ENCODE results near the gene RBM12. TPM values are rescaled to one million over a fixed set of nuclear protein-coding genes. Genes with fewer than 3 reads are reported as not detected.

The RBM12 gene
- total RNA-seq, 1 experiment from 2014 or later: 59.2 TPM

DNA sequence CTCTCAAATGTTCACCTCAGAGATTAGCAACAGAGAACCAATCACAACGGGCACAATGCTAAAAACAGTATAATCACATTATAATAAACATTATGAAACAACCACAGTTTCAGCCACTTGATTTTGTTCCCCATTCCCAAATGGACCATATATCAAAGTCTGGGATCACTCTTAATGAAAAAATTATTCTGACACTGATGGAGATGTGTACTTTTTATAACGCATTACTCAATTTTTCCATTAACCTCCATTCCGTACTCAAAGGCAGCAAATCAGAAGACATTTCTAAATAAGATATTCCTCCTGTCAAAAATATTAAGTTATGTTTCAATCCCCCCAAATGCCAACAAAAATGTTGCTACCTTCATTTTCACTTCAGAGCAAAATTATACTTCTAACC is 2.8 kb downstream of the RBM12 start:
- in situ Hi-C loops (cut with HindIII; ENCODE audit: low pct_unique_long_range_greater_than_20kb, low sequenced_read_pairs): no loop called here
- no peak for DNase-seq (ENCODE audit: low read depth)

DNA sequence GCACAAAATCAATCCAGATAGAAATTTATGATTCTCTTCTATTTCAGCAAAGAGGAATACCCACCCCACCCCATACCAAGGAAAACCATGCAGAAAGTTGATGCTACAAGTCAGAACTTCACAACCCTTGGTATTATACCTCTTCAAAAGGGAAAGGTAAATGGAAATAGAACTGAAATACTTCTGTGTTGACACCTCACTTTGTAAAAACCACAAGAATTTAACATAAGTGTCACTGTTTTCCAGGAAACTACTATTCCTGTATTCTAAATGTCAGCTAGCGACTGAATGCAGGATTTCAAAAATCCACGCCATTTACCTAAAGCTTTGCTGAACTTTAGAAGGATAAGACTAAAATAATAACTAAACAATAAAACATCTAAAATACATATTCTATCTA is 3.6 kb downstream of the RBM12 start:
- no peak for DNase-seq (ENCODE audit: low read depth)
- in situ Hi-C loops (cut with HindIII; ENCODE audit: low pct_unique_long_range_greater_than_20kb, low sequenced_read_pairs): no loop called here

DNA sequence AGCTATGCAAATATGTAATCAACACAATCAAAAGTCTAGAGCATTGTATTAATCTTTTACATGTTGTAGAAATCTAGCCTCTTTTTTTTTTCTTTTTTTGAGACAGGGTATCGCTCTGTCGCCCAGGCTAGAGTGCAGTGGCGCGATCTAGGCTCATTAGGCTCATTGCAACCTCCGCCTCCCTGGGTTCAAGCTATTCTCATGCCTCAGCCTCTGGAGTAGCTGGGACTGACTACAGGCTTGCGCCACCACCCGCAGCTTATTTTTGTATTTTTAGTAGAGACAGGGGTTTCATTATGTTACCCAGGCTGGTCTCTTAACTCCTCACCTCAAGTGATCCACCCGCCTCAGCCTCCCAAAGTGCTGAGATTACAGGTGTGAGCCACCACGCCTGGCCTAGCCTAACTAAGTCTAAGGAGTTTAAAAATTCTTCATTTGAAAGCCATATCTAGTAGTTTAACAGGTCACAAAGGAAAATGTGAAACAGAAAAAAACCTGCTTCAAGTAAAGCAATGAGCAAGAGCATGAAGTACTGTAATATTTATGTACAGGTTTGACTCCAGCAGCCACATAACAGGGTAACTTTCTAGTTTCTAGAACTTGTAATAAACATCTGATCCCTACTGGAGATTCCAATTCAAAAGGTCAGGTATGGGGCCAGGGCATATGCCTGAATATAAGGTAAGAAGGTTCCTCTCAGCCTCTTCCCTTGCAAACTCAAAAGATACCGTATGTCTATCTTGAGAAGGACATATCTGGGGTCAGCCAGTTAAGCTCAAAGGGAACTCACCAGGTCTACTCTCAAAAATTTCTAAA is 4.4 kb downstream of the RBM12 start:
- DNase-seq (ENCODE audit: low read depth): no peak
- in situ Hi-C loops (cut with HindIII; ENCODE audit: low pct_unique_long_range_greater_than_20kb, low sequenced_read_pairs): no loop called here

DNA sequence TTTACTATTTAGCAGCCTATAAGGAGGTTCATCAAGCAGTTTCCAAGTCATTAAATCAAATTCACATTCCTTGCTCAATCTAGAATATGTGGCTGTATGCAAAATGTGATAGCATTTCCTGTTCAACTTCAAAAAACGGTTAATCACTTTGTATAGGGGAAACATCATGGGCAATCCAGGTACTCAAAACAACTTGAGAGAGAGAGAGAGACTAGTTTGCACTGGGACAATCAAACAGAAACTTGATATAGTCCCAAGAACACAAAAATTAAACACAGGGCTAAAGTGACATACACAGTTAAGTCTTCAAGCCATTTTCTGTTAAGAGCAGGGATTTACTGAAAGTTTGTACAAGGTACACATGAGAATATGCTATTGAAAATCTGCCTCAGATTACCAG is 7.4 kb downstream of the RBM12 start:
- in situ Hi-C loops (cut with HindIII; ENCODE audit: low pct_unique_long_range_greater_than_20kb, low sequenced_read_pairs): no loop called here
- DNase-seq (ENCODE audit: low read depth): no peak

DNA sequence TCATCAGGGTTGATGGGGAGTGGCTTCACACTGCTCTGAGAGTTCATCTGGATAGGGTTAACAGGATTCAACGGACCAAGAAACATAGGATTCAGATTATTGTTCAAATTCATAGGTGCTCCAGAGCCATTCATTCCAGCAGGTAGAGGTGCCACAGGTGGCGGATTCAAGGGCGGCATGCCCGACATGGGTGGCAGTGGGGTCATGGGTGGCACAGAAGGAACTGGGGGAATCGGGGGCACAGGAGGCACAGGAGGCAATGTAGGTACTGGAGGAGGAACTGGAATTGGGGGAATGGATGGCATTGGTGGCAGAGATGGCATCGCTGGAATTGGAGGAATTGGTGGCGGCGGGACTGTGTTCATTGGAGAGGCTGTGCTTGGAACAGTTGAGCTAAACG is 10.3 kb downstream of the RBM12 start:
- in situ Hi-C loops (cut with HindIII; ENCODE audit: low pct_unique_long_range_greater_than_20kb, low sequenced_read_pairs): no loop called here
- no peak for DNase-seq (ENCODE audit: low read depth)

DNA sequence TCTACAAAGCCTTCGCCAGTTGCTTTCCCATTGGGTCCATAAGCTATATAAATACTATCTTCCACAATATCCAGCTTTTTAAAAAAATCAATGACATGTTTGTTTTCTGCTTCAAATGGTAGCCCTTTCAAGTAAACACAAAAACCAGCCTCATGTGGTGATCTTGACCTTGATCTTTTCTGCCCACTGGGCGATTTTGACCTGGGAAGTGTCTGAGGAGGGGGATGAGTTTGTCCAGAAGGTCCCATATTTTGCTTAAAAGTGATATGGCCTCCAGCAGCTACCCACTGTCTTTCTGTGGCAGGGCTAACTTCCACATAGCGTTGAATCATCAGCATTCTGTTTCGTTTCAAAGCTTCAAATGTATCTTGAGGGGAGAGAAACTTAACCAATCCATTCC is 10.8 kb downstream of the RBM12 start:
- in situ Hi-C loops (cut with HindIII; ENCODE audit: low pct_unique_long_range_greater_than_20kb, low sequenced_read_pairs): no loop called here
- no peak for DNase-seq (ENCODE audit: low read depth)

DNA sequence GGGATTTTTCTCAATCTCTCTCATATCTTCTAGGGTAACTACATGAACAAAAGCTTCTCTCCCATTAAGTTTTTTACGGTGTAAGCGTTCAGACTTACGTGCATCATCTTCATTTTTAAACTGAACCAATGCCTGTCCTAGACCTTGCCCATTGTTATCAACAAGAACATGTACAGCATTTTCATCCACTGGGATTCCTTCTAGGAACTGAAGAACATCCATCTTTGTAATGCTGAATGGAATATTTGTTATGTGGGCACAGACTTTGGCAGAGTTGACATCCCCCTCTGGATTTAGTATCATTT is 11.3 kb downstream of the RBM12 start:
- in situ Hi-C loops (cut with HindIII; ENCODE audit: low pct_unique_long_range_greater_than_20kb, low sequenced_read_pairs): no loop called here
- DNase-seq (ENCODE audit: low read depth): no peak

DNA sequence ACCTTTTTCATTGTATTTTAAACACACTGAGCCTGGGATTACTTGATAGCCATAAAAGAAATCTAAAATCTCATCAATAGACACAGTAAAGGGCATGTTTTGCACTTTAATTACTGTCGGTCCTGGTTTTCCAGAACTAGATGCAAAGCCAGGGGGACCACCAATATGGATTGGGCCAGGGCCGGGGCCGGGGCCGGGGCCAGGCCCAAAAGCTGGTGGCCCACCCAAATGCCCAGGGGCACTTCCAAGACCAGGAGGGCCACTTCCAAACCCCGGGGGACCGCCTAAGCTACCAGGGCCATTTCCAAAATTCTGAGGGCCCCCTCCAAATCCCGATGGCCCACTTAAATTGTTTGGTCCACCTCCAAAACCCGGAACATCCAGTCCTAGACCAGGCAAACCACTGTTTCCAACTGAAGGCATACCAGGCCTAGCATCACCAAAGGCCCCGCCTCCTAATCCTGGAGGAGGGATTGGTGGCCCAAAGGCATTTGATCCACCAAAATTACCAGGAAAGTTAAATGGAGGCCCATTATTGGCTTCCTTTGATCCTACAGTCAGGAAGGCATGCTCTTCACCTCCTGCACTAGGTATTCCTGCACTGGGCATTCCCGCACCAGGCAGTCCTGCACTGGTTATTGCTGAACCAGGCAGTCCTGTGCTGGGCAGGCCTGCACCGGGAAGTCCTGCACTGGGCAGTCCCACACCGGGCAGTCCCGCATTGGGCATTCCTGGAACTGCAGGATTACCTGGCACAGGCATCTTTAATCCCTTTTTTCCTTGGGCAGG is 11.9 kb downstream of the RBM12 start:
- in situ Hi-C loops (cut with HindIII; ENCODE audit: low pct_unique_long_range_greater_than_20kb, low sequenced_read_pairs): no loop called here
- no peak for DNase-seq (ENCODE audit: low read depth)

DNA sequence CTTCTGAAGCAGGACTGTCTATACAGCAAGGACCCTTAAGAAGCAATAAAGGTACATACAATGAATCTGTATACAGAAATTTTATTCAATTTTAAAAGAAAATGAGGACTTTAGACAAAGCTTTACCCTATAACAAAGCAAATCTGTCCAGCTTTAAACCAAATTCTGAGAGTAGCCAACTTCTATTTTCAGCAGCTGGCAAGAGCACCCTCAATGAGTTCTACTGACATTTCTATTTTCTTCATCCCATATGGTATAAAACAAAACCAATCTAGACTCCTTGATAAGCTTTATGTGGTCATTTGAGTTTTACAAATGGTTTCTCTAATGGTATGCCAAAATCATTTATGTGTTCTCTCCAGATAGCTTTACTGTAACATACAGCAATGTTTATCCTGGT is 12.7 kb downstream of the RBM12 start:
- in situ Hi-C loops (cut with HindIII; ENCODE audit: low pct_unique_long_range_greater_than_20kb, low sequenced_read_pairs): no loop called here
- DNase-seq (ENCODE audit: low read depth): no peak

DNA sequence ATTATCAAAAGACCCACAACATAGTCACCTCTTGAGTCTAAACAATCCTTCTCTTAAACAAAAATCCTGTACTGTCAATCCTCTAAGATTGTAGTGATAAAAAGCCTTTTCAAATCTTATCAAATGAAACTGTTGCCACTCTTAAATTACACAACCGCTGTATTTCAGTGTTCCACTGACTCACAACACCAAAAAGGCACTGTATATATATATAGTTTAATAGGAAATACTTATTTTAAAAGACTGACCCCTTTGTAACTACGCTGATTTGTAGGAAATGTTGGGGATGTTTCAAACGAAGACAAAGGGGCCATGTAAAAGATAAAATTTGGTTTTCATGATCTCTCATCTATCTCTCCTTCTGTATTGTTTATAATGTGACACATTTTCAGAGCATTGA is 14.1 kb downstream of the RBM12 start:
- in situ Hi-C loops (cut with HindIII; ENCODE audit: low pct_unique_long_range_greater_than_20kb, low sequenced_read_pairs): no loop called here
- no peak for DNase-seq (ENCODE audit: low read depth)

DNA sequence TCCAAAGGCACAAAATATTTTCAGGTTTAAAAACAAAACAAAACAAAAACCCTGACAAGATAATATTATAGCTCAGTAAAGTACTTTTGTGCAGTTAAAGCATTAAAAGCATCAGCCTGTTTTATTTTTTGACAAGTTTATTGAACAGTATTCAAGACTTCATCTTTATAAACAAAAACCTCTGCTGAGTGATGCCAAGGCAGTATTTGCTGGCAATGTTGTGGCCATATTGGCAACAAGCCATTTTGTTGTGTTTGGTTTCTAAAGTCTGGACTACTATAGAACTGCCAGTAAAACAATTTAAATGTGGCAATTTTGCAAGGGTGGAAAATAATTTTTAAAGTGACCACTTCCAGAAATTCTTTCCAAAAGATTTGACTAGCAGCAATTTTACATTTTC is 15.9 kb downstream of the RBM12 start:
- DNase-seq (ENCODE audit: low read depth): no peak
- in situ Hi-C loops (cut with HindIII; ENCODE audit: low pct_unique_long_range_greater_than_20kb, low sequenced_read_pairs): no loop called here

DNA sequence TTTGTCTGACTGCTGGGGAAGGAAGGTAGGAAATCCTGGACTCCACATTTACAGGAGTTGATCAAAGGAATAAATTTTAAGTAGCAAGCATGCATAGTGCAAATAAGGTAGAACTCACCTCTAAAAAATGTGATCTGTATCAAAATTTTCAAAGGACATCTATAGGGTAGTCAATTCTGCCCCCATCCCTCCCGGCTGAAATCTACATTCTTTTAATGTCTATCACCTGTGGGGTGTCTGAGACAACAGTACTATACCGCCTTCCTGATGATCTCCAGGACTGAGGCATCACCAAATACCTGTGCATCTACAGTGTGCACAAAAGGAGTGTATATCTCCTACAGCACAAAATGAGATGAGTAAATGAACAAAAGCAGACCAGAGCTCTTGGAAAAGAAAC is 19.9 kb downstream of the RBM12 start:
- in situ Hi-C loops (cut with HindIII; ENCODE audit: low pct_unique_long_range_greater_than_20kb, low sequenced_read_pairs): no loop called here
- DNase-seq (ENCODE audit: low read depth): no peak

DNA sequence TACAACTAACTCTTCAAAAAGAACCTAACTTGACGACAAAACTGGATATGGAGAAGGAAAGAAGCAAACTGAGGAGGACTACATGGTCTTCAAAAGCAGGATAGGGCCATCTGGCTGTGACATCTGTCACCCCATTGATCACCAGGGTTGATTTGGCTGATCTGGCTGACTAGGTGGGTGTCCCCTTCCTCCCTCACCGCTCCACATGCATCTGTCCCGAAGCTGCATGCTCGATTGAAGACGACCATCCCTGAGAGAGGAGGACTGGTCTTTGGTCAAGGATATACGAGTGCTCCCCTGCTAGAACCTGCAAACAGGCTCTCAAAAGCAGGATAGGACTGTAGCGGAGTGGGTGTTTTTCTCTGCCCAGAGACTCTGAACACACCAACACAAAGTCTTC is 21.7 kb downstream of the RBM12 start:
- DNase-seq (ENCODE audit: low read depth): no peak
- in situ Hi-C loops (cut with HindIII; ENCODE audit: low pct_unique_long_range_greater_than_20kb, low sequenced_read_pairs): no loop called here

DNA sequence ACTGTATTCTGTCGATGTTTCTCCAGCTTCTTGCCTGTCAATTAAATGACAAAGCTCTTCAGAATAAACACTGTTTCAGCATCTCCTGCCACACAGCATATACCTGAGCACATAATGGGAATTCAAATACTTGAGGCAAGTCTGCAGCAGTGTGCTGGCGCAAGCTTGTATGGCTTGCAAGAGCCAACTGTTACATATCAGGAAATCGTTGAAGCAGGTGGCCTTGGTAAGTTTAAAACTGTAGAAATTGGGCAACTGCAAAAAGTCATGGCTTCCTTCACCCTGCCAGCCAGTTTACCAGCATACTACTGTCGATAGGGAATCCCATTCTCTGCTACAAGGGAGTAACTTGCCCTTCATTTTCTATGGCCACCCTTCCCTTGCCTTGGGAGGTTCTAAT is 23.0 kb downstream of the RBM12 start:
- no peak for DNase-seq (ENCODE audit: low read depth)
- in situ Hi-C loops (cut with HindIII; ENCODE audit: low pct_unique_long_range_greater_than_20kb, low sequenced_read_pairs): no loop called here

DNA sequence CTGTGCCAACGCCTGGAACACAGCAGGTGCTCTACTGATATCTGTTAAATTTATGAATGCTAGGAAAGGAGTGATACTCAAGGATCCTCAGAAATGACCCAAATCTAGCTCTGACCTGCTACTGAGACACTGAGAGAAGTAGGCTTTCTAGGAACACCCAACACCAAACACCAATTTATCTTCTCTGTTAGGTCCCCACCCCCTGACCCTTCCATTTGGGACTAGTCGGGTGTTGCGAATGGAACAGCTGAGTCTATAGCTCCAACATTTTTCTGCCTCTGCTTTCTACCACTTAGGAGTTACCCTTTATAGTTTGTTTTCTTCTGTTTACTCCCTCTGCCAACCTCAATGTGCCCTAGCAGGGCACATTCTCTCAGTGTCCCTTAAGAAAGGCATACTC is 24.0 kb downstream of the RBM12 start:
- in situ Hi-C loops (cut with HindIII; ENCODE audit: low pct_unique_long_range_greater_than_20kb, low sequenced_read_pairs): no loop called here
- DNase-seq (ENCODE audit: low read depth): no peak

DNA sequence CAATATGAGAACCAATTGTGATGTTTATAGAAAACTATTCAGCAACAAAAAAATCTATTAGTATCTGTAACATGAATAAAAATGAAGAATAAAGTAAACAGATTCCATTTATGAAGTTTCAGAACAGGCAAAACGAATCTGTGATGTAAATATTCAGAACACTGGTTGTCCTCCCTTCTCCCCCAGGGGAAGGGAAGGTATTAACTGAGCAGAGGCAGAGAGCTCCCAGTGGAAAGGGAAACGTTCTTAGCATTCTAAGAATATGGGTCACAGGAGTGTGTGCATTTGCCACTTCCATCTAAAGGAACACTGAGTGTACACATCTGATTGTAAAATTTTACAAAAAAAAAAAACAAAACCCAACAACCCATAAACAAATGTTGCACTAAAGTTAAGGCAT is 25.9 kb downstream of the RBM12 start:
- DNase-seq (ENCODE audit: low read depth): no peak
- in situ Hi-C loops (cut with HindIII; ENCODE audit: low pct_unique_long_range_greater_than_20kb, low sequenced_read_pairs): no loop called here

DNA sequence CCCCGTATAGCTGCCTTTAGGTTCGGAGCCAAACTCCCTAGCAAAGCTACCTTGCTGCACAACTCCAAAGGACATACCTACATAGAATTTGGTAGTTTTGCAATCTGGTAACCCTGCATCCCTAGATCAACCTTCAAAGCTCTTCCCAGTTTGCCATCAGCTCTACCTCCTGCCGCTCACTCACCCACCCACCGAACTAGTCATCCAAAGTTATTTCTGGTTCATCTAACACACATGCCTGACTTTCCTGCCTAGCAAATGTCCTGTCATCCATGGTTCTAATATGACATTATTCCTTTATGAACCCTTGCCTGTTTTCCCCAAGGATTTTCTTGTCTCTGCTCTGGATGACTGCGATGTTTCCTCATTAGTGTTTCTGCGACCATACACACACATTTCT is 27.4 kb downstream of the RBM12 start:
- DNase-seq (ENCODE audit: low read depth): no peak
- in situ Hi-C loops (cut with HindIII; ENCODE audit: low pct_unique_long_range_greater_than_20kb, low sequenced_read_pairs): no loop called here

DNA sequence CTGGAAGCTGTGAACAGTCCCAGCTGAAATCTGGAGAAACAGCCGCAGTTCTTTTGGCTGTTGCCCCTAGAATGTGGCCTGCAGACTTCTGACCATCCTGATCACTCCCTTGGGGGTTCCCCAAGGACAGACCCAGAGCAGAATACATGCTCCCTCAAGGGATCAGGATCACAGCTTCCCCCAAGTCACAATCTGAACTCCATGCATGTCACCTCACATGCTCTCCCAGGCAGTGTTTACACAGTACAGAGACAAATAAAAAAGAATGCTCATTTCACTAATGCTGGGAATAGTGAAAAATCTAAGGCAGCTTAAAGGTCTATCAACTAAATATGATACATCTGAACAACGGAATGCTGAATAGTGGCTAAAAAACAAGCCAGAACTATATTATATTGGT is 28.6 kb downstream of the RBM12 start:
- no peak for DNase-seq (ENCODE audit: low read depth)
- in situ Hi-C loops (cut with HindIII; ENCODE audit: low pct_unique_long_range_greater_than_20kb, low sequenced_read_pairs): no loop called here

DNA sequence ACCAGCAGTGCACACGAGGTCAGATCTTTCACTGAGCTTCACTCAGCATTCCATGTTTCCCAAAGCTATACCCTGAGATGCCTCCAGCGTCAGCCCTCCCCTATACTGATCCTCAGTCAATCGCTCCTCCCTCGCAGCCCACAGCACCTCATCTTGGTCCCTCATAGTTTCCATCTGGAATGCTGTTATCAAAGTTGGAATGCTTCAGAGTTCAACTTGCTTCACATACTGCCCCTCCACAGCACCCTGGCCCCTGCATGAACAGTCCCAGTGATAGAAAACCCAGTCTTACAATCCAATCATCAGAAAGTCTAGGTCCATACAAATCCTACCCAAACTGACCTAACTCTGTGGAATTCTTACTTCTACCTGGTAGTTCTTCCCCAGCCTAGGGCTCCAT is 29.0 kb downstream of the RBM12 start:
- in situ Hi-C loops (cut with HindIII; ENCODE audit: low pct_unique_long_range_greater_than_20kb, low sequenced_read_pairs): no loop called here
- no peak for DNase-seq (ENCODE audit: low read depth)

DNA sequence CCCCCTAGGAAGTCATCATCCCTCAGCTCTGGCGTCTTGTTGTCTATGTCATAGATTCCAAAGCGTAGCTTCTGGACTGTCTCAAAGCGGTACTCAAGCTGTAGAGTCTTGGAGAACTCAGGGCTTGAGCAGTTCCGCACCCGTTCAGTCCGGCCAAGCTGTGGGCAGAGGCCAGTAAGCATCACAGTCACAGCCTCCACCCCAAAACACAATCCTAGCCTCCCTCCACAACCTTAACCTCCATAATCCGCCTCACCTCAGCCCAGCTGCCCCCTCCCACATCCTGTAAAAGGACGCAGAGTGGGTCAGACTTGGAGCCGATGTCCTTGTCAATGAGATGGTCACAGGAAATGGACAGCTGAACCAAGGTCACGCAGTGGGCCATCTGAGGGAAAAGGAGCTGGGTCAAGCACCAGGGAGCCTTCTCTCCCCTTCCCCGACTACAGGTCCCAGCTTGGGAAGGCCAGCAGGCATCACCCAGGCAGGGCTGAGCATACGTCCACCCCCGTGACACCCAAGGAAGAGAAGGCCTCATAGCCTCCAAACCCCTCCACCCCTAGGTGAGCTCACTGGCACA is 32.1 kb downstream of the RBM12 start:
- in situ Hi-C loops (cut with HindIII; ENCODE audit: low pct_unique_long_range_greater_than_20kb, low sequenced_read_pairs): no loop called here
- DNase-seq (ENCODE audit: low read depth): no peak

Data from Caki2 (cell line).